Muscle of back (tissue), 11 donors: ENCODE measurements around the gene BLTP3B. TPM values are rescaled to one million over a fixed set of nuclear protein-coding genes. Genes with fewer than 3 reads are reported as not detected.

Experiments
- DNase-seq, 3 donors: peaks; one replicate each; pipeline versions ENCODE4 v3.0.0 to v3.0.0-alpha.2; 2013
- polyA plus RNA-seq, 10 donors: library from polyadenylated mRNA; unstranded; fragments of 120-200 nt; gene quantifications; one replicate each; pipeline ENCODE4 v1.2.1, GENCODE V29; 2013; ENCODE audit not compliant: insufficient read length in 10 of 10

The BLTP3B gene
- polyA plus RNA-seq, 10 donors = 14.2 to 20.2 (median 16.4) TPM

DNA sequence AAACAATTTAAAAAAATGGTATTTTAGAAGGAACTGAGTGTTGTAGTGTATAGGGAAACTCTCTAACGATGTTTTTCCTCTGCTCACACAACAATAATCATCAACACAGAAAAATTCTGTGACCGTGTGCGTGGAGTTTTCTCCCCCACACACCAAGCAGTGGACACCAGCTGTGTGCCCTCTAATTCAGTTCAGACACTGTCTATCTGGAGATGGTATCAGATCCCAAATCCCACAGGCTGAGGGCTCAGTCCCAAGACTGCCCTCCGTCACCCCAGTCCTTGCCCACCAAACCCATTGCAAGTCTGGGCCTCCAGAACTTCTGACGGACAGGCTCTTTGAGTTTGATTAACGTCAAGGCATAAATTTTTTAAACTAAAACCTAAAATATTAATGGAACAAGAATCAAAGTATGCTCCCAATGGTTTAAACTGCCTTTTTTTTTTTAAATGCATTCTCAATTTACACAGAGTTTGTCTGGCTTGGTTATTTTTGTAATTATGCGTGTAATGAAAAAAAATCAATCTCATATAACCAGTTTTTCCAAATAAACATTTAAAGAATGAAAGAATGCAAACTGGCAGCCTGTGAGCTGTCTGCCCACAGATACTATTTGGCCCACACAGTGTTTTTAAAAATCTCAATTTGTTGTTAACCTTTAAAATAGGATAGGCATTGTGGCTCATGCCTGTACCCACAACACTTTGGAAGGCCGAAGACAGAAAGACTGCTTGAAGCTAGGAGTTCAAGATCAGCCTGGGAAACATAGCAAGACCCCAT, 19.2 kb downstream of the BLTP3B start:
- no peak for DNase-seq

DNA sequence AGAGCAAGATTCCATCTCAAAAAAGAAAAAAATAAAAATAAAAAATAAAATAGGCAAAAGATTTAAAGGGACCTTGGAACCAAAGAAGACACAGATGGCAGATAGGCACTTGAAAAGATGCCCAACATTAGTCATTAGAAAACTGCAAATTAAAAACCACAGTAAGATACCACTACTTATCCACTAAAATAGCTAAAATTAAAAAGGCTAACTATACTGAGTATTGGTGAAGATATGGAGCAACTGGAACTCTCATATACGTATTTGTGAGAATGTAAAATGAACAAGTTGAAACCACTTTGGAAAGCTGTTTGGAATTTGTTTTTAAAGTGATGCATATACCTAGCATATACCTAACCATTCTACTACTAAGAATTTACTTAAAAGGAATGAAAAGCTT, 22.3 kb downstream of the BLTP3B start:
- no peak for DNase-seq

DNA sequence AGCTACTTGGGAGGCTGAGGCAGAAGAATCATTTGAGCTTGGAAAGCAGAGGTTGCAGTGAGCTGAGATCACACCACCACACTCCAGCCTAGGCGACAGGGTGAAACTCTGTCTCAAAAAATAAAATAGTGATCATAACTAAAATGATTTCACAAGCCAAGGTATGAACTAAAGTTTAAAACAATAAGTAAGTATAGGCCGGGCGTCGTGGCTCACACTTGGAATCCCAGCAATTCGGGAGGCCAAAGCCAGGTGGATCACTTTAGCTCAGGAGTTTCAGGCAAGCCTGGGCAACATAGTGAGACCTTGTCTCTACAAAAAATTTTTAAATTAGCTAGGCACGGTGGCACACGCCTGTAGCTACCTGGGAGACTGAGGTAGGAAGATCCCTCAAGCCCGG, 27.4 kb downstream of the BLTP3B start:
- DNase-seq = no peak

DNA sequence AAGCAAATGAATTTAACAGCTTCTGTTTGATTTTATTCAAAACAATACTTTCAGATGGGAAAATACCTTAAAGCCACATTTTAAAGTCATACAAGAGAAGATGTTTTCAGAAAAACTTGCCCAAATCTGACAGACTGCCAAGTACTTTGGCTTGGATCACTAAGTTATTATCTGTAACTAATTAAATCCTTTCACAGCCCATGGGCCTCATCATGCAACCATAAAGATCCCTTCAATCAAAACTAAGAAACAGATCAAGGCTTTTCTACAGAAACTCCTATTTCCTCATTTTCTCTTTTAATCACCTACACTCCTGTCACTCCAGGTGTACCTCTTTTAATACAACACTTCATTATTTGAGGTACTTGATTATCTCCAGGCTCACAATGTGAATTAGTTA, 28.1 kb downstream of the BLTP3B start:
- DNase-seq = peak in 1 of 3 donors; percentile 11

DNA sequence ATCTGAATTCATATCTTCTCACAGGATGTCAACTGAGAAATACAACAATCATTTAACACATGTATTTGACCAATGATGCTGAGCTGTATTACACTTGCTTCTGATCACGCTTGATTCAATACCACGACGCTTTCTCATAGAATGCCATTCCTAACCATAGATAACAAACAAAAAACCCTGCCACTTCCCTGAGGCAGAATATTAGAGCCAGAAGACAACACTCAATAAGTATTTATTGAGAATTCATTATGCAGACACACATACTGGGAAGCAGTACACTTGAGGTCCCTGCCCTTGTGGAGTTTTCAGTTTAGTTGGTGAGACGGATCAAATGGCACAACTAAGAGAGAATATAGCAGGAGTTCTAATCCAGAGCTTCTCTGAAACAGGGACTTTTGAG, 32.4 kb downstream of the BLTP3B start:
- DNase-seq = no peak

DNA sequence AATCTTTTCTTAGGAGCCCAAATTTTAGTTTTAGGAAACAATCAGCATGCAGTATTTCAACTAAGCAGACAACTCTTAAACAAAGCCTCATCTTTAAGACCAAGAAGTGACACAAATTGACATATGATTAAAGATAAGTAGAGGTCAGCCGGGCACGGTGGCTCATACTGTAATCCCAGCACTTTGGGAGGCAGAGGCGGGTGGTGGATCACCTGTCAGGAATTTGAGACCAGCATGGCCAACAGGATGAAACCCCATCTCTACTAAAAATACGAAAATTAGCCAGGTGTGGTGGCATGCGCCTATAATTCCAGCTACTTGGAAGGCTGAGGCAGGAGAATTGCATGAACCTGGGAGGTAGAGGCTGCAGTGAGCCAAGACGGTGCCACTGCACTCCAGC, 35.8 kb downstream of the BLTP3B start:
- DNase-seq = no peak

DNA sequence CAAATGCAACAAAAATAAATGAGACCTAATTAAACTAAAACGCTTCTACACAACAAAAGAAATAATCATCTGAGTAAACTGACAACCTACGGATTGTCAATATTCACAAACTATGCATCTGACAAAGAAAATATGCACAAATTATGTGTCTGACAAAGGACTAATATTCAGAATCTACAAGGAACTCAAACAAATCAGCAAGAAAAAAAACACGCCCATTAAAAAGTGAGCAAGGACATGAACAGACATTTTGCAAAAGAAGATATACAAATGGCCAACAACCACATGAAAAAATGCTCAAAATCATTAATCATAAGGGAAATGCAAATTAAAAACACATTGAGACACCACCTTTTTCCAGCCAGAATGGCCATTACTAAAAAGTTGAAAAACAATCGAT, 37.0 kb downstream of the BLTP3B start:
- DNase-seq = no peak

DNA sequence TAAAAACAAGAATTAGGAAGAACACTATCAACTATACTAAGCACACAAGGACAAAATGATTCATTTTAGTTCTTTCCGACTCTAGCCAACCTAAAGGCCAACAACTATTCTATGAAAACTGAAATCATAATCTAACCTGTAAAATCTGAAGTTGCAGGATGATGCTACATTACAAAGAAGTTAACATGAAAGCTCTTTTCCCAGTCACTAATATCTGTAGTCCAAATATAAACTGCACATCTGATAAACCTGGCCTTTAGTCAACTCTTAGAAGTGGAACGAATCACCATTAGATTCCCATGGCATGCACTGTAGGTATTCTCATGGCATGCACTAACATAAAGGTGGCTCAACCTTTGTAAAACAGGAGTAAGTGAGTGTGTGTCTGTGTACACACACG, 41.7 kb downstream of the BLTP3B start:
- no peak for DNase-seq

Other genes with a start within 250 kb of the BLTP3B start
- 1 to 10 TPM; 2.1 to 4.8 (median 3.1) TPM for gene ANKS1B, start 157.9 kb downstream of the BLTP3B start, polyA plus RNA-seq
- 10 to 100 TPM; 19.6 to 23.7 (median 22.0) TPM for gene ACTR6, start 57.9 kb upstream of the BLTP3B start, polyA plus RNA-seq
- gene DEPDC4, start 124.2 kb upstream of the BLTP3B start, polyA plus RNA-seq = 1 to 10 TPM; 1.0 to 3.6 (median 1.6) TPM
- 10 to 100 TPM; 23.5 to 41.2 (median 33.1) TPM for gene SCYL2, start 124.3 kb upstream of the BLTP3B start, polyA plus RNA-seq
- gene SLC17A8, start 214.2 kb upstream of the BLTP3B start, polyA plus RNA-seq = under 1 TPM; 0.05 to 0.74 (median 0.39) TPM